UCSD-AML1 (cell line): ENCODE data around the gene SUSD4.
"Not testable (repeated sequence)": the region's sequence is repeated elsewhere in the genome, so short reads cannot be mapped to it uniquely, and the experiment has no call there.

Experiments
- DNase-seq: peaks from one replicate; lab custom pipeline; 2025; ENCODE audit not compliant: unreplicated experiment; lab: John Stamatoyannopoulos, UW

Gene SUSD4

DNA sequence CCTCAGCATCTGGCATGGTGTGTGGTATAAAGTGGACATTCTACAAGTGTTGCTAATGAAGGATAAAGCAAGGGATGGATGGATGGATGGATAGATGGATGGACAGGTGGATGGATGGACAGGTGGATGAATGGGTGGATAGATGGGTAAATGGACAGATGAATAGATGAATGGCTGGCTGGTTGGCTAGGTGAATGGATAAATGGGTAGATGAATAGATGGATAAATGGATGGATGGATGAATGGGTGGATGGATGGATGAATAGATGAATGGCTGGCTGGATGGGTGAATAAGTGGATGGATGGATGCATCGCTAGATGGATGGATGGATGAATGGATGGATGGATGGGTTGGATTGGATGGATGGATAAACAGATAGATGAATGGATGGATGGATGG lies 66.2 kb downstream of the SUSD4 start:
- no peak for DNase-seq

DNA sequence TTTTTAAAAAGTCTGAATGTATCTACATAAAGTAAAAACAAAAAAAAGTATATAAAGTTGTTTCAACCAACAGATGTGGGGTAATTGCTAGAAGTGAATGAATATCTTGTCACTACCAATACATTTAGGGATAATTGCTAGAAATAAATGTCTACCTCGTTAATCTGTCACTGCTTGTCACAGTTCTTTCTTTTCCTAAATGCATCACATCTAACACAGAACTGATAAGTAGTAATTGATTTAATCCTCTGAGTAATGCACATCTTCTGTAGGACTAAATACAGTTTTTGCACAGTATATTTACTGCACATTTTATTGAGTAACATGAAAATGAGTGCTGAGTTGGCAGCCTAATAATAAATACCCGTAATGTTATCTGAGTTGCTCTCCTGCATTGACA lies 72.2 kb downstream of the SUSD4 start:
- no peak for DNase-seq

DNA sequence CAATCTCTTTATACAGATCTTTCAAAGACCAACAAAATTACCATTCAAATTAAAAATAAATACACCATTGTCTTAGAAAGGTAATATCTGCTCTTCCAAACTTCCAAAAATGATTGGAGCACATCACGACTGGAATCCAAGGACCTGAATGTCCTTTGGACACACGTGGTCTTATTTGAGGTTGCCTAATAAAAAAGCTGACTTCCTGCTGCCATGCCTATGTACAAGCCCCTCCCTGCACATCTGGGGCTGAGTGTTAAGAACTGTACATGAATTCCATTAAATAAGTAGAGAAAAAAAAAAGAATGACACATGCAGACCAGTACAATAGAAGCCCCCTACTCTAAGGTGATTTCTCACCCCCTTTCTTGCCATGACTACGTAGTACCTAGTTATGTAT lies 73.6 kb downstream of the SUSD4 start:
- no peak for DNase-seq

DNA sequence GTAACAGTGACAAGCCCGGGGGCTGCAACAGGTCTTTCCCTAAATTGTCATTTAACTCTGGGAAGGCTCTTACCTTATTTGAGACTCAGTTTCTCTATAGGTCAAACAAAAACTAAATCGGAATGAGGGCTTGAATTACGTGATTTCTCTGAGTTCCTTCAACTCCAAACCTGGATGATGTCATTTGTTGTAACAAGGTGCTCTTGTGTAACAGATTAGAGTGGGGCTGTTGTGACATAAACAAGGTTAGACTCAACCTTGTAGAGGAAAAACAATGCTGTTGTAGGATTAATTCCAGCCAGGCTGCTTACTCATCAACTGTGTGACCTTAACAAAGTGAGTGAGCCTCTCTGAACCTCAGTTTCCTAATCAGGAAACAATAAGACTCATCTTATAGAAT lies 74.4 kb downstream of the SUSD4 start:
- DNase-seq: no peak

DNA sequence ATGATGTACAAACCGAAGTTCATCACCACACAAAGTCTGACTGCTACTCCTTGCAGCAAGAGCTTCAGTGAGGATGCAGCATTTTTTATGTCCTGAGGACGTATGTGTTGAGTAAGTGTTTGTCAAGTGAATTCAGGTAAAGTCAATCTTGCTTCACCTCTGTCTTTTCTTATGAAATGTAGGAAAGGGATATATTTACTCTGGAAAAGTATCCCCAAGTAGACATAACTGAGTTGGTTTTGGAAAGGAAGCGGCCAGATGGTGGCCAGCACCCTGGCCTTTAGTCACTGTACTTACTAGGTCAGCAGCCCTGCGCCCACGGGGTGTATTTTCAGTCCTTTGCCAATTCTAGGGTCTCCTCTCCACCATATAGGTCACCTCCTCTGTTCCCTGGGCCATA lies 75.2 kb downstream of the SUSD4 start:
- DNase-seq: no peak

DNA sequence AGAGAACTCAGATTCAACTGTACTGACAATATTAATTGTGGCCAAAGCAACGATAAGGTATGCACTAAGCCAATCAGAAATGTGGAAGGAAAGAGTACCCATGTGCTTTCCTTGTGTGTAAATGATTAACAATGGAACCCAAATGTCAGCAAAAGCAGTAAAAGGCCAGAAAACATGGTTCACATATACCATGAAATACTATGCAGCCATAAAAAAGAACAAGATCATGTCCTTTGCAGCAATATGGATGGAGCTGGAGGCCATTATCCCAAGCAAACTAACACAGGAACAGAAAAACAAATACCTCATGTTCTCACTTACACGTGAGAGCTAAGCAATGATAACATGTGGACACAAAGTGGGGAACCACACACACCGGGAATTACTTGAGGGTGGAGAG lies 78.5 kb downstream of the SUSD4 start:
- DNase-seq: no peak

DNA sequence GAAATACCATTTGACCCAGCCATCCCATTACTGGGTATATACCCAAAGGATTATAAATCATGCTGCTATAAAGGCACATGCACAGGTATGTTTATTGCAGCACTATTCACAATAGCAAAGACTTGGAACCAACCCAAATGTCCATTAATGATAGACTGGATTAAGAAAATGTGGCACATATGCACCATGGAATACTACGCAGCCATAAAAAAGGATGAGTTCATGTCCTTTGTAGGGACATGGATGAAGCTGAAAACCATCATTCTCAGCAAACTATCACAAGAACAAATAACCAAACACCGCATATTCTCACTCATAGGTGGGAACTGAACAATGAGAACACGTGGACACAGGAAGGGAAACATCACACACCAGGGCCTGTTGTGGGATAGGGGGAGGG lies 80.3 kb downstream of the SUSD4 start:
- not testable (repeated sequence) for DNase-seq

DNA sequence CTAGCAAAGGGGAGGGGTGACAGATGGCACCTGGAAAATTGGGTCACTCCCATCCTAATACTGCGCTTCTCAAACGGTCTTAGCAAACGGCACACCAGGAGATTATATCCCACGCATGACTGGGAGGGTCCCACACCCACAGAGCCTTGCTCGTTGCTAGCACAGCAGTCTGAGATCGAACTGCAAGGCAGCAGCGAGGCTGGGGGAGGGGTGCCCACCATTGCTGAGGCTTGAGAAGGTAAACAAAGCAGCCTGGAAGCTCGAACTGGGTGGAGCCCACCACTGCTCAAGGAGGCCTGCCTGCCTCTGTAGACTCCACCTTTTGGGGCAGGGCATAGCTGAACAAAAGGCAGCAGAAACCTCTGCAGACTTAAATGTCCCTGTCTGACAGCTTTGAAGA lies 85.7 kb downstream of the SUSD4 start:
- DNase-seq: not testable (repeated sequence)

DNA sequence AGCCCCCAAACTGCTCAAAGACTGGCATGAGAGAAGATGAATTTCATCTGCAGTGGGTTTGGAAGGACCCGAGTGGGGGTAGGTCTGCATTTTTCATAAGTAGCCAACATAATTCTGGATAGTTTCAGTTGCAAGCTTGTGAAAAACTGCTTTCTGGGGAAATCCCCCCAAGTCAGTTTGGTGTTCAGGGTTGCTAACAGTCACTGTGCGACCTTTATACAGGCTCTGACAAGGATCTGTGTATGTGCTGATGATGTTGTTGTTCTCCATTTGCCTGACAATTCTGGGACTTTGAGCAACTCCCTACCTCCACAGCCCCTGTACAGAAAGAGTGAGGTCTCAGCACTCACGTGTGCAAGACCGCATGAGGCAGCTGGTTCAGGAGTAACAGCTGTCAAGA lies 87.9 kb downstream of the SUSD4 start:
- no peak for DNase-seq

DNA sequence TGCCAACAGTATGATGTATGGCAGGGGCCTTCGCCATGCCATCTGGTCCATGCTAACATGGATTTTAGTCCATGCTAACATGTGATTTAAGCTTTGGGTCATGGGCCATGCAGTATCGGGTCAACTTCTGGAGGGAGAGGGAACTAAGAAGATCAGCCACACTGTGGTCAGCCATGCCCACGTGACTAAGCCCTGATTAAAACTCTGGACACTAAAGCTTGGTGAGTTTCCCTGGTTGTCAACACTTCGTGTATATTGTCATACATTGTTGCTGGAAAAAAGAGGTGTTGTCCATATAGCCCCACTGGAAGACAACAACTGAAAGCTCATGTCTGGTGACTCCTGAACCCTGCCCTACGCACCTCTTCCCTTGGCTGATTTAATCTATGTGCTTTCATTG lies 90.5 kb downstream of the SUSD4 start:
- no peak for DNase-seq

DNA sequence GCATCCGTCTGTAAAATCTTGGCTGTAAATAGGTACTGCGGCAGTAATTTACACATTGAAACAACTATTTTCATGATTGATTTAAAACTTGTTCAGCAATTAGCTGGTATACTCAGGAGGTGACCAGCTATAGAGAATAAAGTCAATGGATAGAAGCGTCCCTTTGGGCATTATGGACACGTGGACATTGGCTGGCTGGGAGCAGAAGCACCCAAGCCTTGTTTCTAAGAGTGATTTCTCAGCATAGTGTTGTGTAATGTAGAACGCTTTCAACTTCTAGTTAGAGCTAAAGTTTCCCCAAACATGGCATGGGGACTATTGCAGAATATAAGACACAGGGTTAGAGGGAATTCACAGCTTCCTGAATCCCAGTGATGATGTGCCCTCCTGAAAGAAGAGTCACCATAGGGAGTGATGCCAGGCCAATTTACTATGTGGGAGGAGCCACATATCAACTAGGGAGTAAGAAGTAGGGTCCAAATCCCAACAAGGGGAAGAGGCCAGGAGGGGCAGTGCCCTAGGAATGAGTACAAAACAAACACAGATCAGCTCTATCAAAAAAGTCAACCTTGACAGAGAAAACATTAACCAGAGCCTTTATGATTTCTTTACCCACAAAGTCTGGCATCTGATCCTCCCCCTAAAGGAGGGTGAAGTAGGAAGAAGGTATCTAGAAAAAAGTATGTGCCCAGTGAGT lies 92.7 kb downstream of the SUSD4 start:
- no peak for DNase-seq

DNA sequence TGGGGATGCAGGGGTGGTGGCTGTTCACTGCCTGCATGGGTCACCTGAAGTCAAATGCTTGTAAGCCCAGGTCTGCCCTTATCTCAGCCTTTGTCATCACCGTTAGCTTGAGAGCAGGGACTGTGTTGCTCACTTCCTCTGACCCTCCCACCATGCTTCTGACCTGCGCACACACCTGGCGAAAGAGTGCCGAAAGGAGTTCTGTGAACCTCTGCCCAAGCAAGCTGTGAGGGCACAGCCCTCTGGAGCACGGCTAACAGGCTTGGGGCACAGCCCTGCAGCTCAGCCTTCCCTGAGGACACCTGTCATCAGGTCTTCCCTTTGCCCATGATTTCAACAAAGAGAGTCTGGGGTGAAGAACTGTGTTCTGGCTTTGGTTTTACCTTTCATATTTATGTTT lies 93.8 kb downstream of the SUSD4 start:
- no peak for DNase-seq

DNA sequence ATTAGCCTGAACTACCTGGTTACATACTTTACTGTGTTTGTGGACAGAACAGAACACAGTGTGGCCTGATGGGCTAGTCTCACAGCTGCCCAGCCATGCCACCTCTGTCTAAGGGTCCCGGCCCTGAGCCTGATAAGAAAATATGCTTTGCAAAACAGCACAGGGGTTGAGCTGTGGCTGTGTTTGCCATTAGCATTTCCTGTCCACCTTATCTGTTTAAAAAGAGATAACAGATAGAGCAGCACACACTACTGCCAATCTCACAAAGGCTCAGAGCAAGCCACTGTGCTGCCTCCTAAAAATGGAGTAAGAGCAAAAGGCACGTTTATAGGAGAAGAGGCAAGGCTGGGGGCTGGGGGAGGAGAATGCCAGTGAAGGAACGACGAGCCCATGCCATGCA lies 95.0 kb downstream of the SUSD4 start:
- DNase-seq: no peak

DNA sequence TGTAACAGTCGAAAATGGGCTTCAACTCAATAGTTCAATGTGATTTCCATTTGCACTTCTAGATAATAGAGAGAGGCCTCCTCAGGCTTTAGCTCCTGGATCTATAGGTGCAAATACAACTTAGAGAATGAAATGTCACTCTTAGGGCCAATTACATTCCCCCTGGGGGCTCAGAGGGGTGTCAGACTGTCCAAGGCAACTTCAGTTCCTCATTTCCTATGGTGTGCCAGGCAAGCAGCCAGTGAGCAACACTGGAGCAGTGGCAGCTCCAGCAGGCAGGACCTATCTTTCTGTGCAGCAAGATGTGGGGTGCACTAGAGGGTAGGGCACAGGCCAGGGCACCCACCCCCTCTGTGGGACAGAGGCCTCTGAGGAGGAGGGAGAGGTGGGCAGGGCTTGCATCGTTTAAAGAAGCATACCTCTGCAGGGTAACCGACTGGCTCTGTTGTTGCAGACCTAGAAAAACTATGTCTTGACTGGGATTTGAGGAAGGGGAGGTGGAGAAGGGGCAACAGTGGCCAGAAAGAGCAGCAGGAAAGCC lies 97.3 kb downstream of the SUSD4 start:
- no peak for DNase-seq

DNA sequence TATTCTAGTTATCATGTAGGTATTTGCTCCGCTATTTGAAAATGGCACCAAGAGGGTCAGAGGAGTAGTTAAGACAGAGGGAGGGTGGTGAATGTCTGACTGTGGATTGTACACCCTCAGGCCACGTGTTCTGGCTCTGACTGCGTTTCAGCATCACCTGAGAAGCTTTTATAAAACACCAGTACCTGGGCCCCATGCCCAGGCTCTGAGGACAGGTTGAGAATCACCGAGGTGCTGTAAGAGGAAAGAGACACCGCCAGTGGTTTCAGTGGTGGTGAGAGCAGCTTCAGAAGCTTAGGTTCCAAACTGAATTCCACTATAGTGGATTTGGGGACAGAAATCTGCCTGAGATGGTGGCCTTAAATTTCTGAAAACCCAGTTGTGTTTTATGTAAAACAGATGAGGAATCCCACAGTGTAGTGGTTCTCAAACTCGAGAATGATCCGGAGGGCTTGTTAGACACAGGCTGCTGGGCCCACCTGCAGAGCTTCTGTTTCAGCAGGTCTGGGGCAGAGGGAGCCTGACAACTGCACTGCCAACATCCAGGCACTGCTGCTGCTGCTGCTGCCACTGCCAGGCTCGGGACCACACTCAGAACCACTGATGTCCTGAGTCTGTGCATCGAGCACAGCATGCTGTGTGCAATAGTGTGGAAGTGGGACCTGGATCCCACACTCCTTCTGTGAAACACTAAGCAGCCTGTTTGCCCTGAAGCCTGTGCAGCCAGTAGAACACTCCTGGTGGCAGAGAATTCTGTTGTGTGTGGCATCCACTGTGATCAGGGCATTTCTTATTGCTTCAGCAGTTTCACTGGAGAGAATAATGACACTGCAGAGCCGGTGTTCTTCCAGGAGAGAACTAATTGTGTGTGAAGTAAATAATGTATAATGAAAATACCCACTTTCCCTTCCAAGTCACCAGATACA lies 98.7 kb downstream of the SUSD4 start:
- no peak for DNase-seq

DNA sequence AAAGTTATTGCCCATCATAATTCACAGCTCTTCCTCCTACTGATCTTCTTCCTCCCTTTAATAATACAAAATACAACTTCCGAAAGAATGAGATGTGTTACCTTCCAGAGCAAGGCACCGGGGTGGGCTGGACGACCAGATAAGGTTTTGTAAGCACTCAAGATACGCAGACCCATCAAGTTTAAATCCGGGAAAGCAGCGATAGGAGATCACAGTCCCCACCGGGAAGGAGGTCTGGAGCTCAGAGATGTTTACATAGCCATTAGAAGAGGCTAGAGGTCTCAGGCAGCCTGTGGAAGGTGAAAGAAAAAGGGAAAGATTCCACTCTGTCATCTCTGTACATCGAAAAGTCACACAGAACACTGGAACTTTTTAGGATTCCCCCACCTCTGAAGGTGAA lies 99.4 kb downstream of the SUSD4 start:
- no peak for DNase-seq

DNA sequence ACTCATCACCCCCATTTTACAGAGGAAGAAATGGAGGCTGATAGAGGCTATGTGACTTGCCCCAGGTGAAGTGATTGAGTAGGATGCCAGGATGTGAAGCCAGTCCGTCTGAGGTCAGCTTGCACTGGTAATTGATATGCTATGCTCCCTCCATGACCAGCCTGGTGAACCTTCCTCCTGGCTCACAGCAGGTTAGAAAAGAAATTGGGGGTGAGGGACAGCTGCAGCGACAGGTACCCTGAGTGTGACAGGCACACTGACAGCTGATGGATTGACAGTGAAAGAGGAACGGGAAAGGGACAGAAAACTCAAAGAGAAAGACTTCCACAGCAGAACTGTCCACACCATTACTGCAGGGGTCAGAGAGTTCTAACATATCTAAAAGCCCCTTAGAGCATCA lies 102.1 kb downstream of the SUSD4 start:
- DNase-seq: no peak

DNA sequence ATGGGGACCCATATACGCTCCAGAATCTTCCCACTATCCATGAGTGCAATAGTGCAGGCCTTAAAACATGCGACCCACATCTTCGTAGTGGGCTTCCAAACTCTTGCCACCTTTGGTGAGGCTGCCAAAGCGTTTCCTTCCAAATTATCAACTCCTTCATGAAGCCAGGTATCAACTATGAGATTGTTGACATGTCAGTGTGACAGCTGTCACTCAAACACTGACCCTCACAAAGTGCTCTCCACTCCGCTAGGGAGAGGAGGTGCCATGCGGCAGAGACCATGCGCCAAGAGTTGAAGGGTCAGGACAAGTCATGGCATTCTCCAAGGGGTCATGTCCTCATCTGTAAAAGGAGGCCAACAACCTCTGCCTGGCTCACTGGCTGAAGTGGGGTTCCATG lies 103.3 kb downstream of the SUSD4 start:
- DNase-seq: no peak

DNA sequence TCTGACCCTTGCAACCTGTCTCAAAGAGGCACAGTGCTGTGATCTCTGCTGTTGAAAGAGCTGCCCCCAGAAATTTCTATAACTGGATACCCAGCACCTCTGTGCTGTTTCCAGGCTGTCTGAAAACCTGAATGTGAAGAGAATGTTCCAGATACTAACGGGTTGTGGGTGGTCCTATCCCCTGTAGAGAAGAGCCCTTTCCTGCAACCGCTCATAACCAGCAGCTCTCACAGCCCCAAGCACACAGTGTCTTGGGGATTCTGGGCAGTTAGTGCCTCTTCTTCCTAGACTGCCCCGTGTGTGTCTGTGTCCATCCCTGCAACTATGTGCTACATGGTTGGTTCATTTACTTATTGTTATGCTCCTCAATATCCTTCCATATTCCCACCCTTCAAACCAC lies 104.5 kb downstream of the SUSD4 start:
- DNase-seq: no peak

DNA sequence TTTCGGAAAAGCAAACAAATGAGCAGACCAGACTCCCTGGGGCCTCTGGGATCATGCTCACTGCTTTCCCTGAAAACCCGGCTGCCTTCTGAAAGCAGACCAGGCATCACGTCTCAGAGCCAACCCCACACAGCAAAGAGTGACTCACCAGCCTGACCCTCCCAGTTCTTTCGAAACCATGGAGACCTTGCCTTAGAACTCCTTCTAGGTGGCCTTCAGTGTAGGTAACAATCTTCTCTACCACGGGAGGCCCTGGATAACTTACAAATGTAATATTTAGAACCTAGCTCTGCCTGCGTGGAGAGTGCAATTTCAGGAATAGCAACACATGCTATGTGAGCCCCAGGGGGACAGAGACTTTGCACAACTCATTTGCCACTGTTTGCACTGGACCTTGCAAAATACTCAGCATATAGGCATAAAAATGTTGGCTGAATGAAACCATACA lies 105.2 kb downstream of the SUSD4 start:
- DNase-seq: no peak

DNA sequence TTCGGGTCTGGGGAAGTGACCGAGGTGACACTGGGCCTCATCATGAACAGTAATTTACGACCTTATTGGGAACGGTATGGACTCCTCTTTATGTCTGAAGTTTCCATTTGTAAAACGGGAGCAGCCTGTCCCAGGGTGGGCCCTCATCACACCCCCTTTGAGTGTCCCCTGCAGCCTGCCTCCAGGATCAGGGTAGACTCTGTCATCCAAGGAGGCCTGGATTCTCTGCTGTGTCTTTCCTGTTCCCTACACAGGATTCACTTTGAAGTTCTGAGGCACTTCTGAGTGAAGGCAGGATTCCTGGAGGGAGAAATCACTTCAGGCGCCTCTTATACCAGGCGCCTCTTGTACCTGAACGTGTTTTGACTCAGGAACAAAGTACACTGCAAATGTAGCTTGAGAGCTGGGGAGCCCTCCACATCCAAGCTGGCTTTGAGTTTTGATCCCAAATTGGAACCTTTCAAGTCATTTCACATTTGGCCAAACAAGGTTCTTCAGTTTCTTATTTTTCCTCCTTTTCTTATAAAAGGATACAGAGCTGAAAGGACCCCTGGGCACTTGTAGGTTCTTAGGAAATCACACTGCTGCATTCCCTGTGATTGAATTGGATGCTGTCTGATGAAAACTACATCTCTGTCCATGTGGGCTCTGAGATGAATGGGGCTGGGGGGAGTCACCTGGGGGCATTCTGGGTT lies 106.0 kb downstream of the SUSD4 start:
- no peak for DNase-seq

DNA sequence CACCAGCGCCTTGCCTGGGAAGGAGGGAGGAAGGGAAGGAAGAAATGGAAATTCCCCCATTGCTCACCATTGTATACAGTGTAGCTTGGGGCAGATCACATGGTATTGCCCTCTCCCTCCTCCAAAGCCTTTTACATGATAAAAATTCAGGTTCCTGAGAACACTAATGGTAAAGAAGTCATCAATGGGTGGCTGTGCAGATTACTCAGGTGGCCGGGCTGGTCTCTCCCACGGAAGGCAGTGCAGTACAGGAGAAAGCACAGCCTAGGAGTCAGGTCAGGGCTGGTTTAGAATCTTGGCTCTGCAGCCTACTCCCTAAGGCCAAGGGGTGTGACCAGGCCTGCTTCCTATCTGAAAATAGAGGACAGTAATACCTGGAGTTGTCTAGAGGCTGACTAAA lies 107.9 kb downstream of the SUSD4 start:
- DNase-seq: no peak
